22Rv1 (cell line): ENCODE results near the gene CYFIP2.
"Not testable (repeated sequence)": the region's sequence is repeated elsewhere in the genome, so short reads cannot be mapped to it uniquely, and the experiment has no call there.

Experiments used
- H3K27ac ChIP-seq: fragments of 450-650 bp; 2 replicates; pipeline ENCODE4 v1.5.1; 2017
- ZFX ChIP-seq: fragments of 450-650 bp; IDR thresholded peaks from 2 replicates; pipeline ENCODE4 v1.6.1; 2017; ENCODE audit warnings: antibody characterized with exemption, borderline replicate concordance
- TF ChIP-seq, protein P1 (sequence below): fragments of 450-650 bp; IDR thresholded peaks from 2 replicates; pipeline ENCODE4 v1.5.1; 2017; ENCODE audit warnings: mild to moderate bottlenecking

The CYFIP2 gene

DNA sequence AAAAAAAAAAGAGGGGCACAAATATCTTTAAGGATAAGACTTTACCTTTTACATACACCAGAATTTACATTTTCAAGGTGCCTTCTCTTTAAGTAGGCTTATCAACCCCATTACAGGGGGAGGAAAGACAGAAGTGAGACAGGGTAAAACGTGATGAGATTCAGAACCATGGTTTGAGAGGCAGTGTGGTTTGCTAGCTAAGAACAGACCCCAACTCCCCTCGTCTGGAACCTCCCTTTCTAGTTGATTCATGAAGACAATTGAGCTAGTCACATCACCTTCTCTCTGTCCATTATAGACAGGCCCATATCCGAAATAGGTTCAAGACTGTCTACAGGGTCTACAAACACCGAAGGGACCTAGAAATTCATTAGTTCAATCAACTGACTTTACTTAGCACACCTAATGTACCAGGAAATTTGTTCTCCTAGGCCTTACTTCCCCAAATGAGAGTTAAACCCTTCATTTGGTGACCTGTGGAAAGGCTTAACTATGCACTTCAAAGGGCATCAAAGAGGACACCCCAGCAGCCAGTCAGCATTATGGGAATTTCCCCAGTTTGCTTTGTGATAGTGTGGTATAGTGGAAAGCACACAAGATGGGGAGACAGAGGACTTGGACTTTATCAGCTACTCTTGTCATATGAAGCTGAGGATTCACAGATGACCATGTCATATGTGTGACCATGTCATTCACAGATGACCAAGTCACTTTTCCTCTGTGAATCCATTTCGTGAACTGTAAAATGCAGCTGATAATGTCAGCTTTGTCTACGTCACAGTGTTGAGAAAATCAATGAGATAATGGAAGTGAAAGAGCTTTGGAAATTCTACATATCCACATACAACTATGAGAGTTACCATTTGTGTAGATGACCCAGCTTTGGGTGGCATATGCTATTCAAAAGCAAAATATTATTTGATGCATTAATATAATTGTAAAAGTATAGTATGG is 40.2 kb upstream of the CYFIP2 start:
- TF ChIP-seq ZFX = no peak
- TF ChIP-seq, protein P1, sequence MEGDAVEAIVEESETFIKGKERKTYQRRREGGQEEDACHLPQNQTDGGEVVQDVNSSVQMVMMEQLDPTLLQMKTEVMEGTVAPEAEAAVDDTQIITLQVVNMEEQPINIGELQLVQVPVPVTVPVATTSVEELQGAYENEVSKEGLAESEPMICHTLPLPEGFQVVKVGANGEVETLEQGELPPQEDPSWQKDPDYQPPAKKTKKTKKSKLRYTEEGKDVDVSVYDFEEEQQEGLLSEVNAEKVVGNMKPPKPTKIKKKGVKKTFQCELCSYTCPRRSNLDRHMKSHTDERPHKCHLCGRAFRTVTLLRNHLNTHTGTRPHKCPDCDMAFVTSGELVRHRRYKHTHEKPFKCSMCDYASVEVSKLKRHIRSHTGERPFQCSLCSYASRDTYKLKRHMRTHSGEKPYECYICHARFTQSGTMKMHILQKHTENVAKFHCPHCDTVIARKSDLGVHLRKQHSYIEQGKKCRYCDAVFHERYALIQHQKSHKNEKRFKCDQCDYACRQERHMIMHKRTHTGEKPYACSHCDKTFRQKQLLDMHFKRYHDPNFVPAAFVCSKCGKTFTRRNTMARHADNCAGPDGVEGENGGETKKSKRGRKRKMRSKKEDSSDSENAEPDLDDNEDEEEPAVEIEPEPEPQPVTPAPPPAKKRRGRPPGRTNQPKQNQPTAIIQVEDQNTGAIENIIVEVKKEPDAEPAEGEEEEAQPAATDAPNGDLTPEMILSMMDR = no peak

DNA sequence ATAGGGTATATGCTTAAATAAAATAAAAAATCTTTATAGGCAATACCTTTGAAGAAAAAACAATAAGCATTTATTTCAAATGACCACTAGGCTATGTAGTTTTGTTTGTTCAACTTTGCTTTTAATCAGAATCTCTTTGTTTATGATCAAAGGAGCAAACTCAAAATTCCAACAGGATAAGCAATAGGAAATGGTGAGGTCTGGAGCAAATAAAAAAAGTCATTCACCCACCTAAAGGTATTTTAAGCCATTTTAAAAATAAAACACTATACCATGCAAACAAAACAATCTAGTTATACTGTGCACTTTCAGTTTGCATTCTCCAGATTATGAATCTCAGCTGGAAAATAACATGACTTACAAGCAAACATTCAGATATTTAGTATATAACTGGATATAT is 35.3 kb upstream of the CYFIP2 start:
- TF ChIP-seq, protein P1 = no peak
- TF ChIP-seq ZFX = no peak
- H3K27ac ChIP-seq = no peak overlapping the region

More for the DNA sequence above, 40.2 kb upstream of the CYFIP2 start:
- H3K27ac ChIP-seq = no peak overlapping the region

DNA sequence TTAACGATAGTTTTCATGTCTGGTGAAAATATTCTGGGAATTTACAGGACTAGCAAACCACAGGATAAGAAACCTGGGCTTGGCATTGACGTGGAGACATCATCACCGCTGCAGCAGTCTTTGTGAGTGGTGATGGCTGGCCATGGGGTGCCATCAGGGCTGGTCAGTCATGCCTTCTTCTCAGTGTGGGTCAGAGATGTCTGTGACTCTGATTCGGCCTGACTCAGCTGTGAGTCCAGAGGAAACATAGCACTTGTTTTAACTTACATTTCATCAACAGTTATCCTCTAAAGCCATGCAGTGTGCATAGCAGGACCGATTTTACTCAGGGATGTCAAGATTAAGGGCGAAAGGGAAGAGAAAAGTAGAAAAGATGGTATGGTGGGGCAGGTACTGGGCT is 33.2 kb upstream of the CYFIP2 start:
- no peak overlapping the region for H3K27ac ChIP-seq
- no peak for TF ChIP-seq ZFX
- TF ChIP-seq, protein P1 = no peak

DNA sequence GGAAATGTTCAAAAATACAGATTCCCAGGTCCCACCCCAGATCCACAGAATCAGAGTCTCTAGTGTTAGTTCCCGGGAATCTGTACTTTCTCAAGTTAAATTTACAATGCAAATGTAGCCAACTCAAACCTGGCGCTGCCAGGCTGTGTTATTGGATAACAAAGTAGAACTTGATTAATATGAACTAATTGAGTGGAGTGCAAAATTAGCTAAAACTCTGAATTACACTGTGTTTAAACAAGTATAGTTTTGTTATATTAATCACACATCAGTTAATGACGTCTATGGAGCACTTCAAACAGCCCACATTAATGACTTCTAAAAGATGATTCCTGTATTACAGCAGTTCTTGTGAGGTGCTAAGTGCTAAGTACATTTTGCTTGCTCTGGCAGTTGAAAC is 32.4 kb upstream of the CYFIP2 start:
- H3K27ac ChIP-seq = no peak overlapping the region
- TF ChIP-seq ZFX = no peak
- TF ChIP-seq, protein P1 = no peak

DNA sequence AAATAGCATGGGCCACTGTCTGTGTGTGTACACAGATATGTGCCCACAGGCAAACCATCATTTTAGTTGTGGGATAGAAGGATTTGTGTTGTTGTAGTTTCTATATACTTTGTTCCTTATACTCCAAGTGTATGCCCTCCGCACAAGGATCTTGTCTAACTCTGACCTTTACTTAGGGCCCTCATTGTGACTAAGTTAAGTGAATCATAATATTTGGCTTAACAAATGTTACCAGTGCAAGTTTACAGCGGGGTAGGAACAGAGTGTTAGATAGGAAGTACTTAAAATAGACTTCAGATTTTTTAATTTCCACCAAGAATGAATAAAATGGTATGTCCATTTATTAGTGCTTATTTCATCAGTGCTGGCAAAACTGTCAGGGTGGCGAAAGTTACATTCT is 29.5 kb upstream of the CYFIP2 start:
- no peak for TF ChIP-seq ZFX
- TF ChIP-seq, protein P1 = no peak
- no peak overlapping the region for H3K27ac ChIP-seq

DNA sequence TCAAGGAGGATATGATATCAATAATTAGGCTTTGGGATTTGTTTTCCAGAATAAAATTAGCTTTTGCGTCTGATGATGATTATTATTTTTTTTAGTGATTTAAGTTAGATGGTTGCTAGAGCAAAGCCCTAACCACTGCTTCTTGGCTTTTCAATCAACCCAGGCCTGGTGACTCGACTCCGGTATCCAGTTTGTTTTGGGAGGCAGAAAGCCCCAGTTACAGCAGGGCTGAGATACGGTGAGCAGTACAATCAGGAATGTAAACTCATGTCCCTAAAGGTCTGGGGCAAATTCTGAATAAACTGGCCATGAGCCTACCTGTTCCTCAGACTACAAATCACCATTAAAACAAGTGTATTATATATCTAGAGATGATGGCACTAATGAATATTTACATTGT is 24.4 kb upstream of the CYFIP2 start:
- H3K27ac ChIP-seq = no peak overlapping the region
- no peak for TF ChIP-seq ZFX
- TF ChIP-seq, protein P1 = no peak

DNA sequence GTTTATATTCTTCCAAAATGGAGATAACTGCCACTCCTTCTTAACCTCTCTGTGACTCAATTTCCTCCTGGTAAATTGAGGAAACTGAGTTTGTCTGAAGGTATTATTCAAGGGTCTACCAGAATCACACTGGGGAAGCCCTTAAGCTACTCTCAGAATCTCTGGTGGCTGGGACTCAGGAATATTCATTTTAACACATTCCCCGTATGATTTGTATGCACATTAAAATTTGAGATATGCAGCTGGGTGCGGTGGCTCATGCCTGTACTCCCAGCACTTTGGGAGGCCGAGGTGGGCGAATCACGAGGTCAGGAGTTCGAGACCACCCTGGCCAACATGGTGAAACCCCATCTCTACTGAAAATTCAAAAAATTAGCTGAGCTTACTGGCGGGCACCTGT is 21.2 kb upstream of the CYFIP2 start:
- H3K27ac ChIP-seq = not testable (repeated sequence)
